Measurements from ENCODE around the gene ITPR3. TPM values are rescaled to one million over a fixed set of nuclear protein-coding genes. Genes with fewer than 3 reads are reported as not detected.
A peak's percentile ranks its signal among the peaks of the same experiment; 100 is the strongest.

ITPR3 gene
- total RNA-seq, 1 donor from 2014 or later = 17.7 TPM

- no peaks in the 10 kb centered on the region for H3K9me3 ChIP-seq (ENCODE audit: insufficient read depth, low read depth, low read length)
- FAIRE-seq = no peak
- H3K4me2 ChIP-seq (ENCODE audit: low read length) = no peak overlapping the region
- H3K4me3 ChIP-seq (ENCODE audit: insufficient read depth, low read depth, low read length) = no peak overlapping the region
- no peaks in the 10 kb centered on the region for H3K36me3 ChIP-seq (ENCODE audit: insufficient read depth, low read length)
- TF ChIP-seq CTCF (IDR thresholded peaks at IDR 0.05; ENCODE audit: insufficient read depth, low read depth, low read length) (no peak), EZH2 (IDR thresholded peaks at IDR 0.05; ENCODE audit: insufficient read depth, low read length) (no peak)
- Mint-ChIP-seq H3K27ac (ENCODE audit: unreplicated experiment) (no peak overlapping the region), H3K4me1 (ENCODE audit: low read depth, unreplicated experiment) (peaks cover 28% of the 10 kb centered on the region), H3K9me3 (ENCODE audit: unreplicated experiment) (peaks cover 7% of the 10 kb centered on the region), H3K27me3 (ENCODE audit: low read depth, unreplicated experiment) (no peaks in the 10 kb centered on the region), H3K36me3 (ENCODE audit: low read depth, unreplicated experiment) (no peaks in the 10 kb centered on the region), H3K4me3 (ENCODE audit: unreplicated experiment) (no peak overlapping the region)
- no peak overlapping the region for H3K9ac ChIP-seq (ENCODE audit: low read length)
- no peak overlapping the region for H2AFZ ChIP-seq (ENCODE audit: low read depth, low read length)
- no peak overlapping the region for H3K27ac ChIP-seq (ENCODE audit: low read depth, low read length)
- no peaks in the 10 kb centered on the region for H3K79me2 ChIP-seq (ENCODE audit: insufficient read depth, low read length)
- no peaks in the 10 kb centered on the region for H4K20me1 ChIP-seq (ENCODE audit: insufficient read depth, low read length)
- no peaks in the 10 kb centered on the region for H3K27me3 ChIP-seq (ENCODE audit: insufficient read depth, low read length)
- no peak for DNase-seq (ENCODE audit: low read depth)
- H3K4me1 ChIP-seq (ENCODE audit: insufficient read depth, low read length) = peaks cover 16% of the 10 kb centered on the region
These were observed 13.9 kb upstream of the ITPR3 start for GRCh38 chr6:33607126-33607783.

- H3K4me1 ChIP-seq (ENCODE audit: insufficient read depth, low read length) = peaks cover 16% of the 10 kb centered on the region
- Mint-ChIP-seq H3K9me3 (ENCODE audit: unreplicated experiment) (peaks cover 7% of the 10 kb centered on the region), H3K4me1 (ENCODE audit: low read depth, unreplicated experiment) (peaks cover 28% of the 10 kb centered on the region), H3K27me3 (ENCODE audit: low read depth, unreplicated experiment) (no peaks in the 10 kb centered on the region), H3K4me3 (ENCODE audit: unreplicated experiment) (no peak overlapping the region), H3K27ac (ENCODE audit: unreplicated experiment) (no peak overlapping the region), H3K36me3 (ENCODE audit: low read depth, unreplicated experiment) (no peaks in the 10 kb centered on the region)
- no peaks in the 10 kb centered on the region for H3K9me3 ChIP-seq (ENCODE audit: insufficient read depth, low read depth, low read length)
- TF ChIP-seq CTCF (IDR thresholded peaks at IDR 0.05; ENCODE audit: insufficient read depth, low read depth, low read length) = no peak
- DNase-seq (ENCODE audit: low read depth) (no peak), FAIRE-seq (no peak)
- no peaks in the 10 kb centered on the region for H4K20me1 ChIP-seq (ENCODE audit: insufficient read depth, low read length)
- no peaks in the 10 kb centered on the region for H3K27me3 ChIP-seq (ENCODE audit: insufficient read depth, low read length)
- no peak overlapping the region for H3K9ac ChIP-seq (ENCODE audit: low read length)
- H3K79me2 ChIP-seq (ENCODE audit: insufficient read depth, low read length) = no peaks in the 10 kb centered on the region
- H3K36me3 ChIP-seq (ENCODE audit: insufficient read depth, low read length) = no peaks in the 10 kb centered on the region
- no peak overlapping the region for H3K27ac ChIP-seq (ENCODE audit: low read depth, low read length)
- no peak overlapping the region for H3K4me2 ChIP-seq (ENCODE audit: low read length)
- H3K4me3 ChIP-seq (ENCODE audit: insufficient read depth, low read depth, low read length) = no peak overlapping the region
- H2AFZ ChIP-seq (ENCODE audit: low read depth, low read length) = no peak overlapping the region
These were observed 13.3 kb upstream of the ITPR3 start for GRCh38 chr6:33607784-33608161.

GRCh38 chr6:33609019-33609418, 12.1 kb upstream of the ITPR3 start:
- Histone ChIP-seq H3K9me3 (ENCODE audit: insufficient read depth, low read depth, low read length) (no peaks in the 10 kb centered on the region), H3K79me2 (ENCODE audit: insufficient read depth, low read length) (no peaks in the 10 kb centered on the region), H4K20me1 (ENCODE audit: insufficient read depth, low read length) (no peaks in the 10 kb centered on the region), H3K36me3 (ENCODE audit: insufficient read depth, low read length) (no peaks in the 10 kb centered on the region), H3K27ac (ENCODE audit: low read depth, low read length) (no peak overlapping the region), H3K9ac (ENCODE audit: low read length) (no peak overlapping the region), H2AFZ (ENCODE audit: low read depth, low read length) (no peak overlapping the region), H3K4me1 (ENCODE audit: insufficient read depth, low read length) (peaks cover 26% of the 10 kb centered on the region), H3K4me2 (ENCODE audit: low read length) (peak overlapping the region; percentile 39), H3K27me3 (ENCODE audit: insufficient read depth, low read length) (no peaks in the 10 kb centered on the region), H3K4me3 (ENCODE audit: insufficient read depth, low read depth, low read length) (no peak overlapping the region)
- Mint-ChIP-seq H3K4me1 (ENCODE audit: low read depth, unreplicated experiment) (peaks cover 35% of the 10 kb centered on the region), H3K27me3 (ENCODE audit: low read depth, unreplicated experiment) (no peaks in the 10 kb centered on the region), H3K9me3 (ENCODE audit: unreplicated experiment) (peaks cover 5% of the 10 kb centered on the region), H3K4me3 (ENCODE audit: unreplicated experiment) (peak overlapping the region; percentile 40), H3K27ac (ENCODE audit: unreplicated experiment) (peak overlapping the region; percentile 73), H3K36me3 (ENCODE audit: low read depth, unreplicated experiment) (no peaks in the 10 kb centered on the region)
- FAIRE-seq = no peak
- TF ChIP-seq EZH2 (IDR thresholded peaks at IDR 0.05; ENCODE audit: insufficient read depth, low read length) (no peak), CTCF (IDR thresholded peaks at IDR 0.05; ENCODE audit: insufficient read depth, low read depth, low read length) (no peak)
- no peak for DNase-seq (ENCODE audit: low read depth)
